ENCODE data around the gene BSN.

BSN gene

DNA sequence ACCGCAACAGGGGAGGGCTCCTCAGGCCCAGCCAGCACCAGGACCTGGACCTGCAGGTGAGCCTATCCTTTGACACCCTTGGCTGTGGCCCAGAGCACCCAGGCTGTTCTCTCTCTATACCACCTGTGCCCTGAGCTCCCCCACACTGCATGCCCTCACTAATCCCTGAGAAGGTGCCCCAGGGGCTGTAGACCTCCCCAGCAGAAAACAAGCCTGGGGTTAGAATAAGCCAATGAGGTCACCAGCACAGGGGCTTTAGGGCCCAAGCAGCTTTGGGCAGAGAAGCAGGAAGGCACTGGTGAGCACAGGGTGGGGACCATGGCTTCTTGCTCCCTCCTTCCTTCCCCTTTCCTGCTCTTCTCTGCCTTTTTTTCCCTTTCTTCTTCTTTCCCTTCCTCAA, 109.6 kb downstream of the BSN start:
- peak; percentile 92 for TF ChIP-seq GLIS1 (tag by site-specific recombination; IDR thresholded peaks at IDR 0.05)
- TF ChIP-seq ZNF529 (tag by site-specific recombination; IDR thresholded peaks at IDR 0.05; ENCODE audit: insufficient replicate concordance) = no peak
- no peak for TF ChIP-seq GFI1B (tag by site-specific recombination; IDR thresholded peaks at IDR 0.05)
- ChIA-PET POLR2A (no interaction called here), CTCF (interaction anchor here (0.6 to 1.3 kb wide), 3 partner anchors 8 to 496 kb away, joined by 3 to 4 read pairs (median 3); no protein-coding TSS in a partner anchor)
- H3K36me3 ChIP-seq (ENCODE audit: control insufficient read depth in 2 of 2, insufficient read depth in 1 of 2, low read length in 2 of 2) = no peaks in the 10 kb centered on the region
- H3K4me1 ChIP-seq (ENCODE audit: control insufficient read depth, insufficient read depth, low read length) = no peaks in the 10 kb centered on the region
- no peaks in the 10 kb centered on the region for H3K9me3 ChIP-seq (ENCODE audit: control insufficient read depth, insufficient read depth, low read depth, low read length)
- H3K27ac ChIP-seq (ENCODE audit: extremely low read depth, low read depth, low read length) = no peak overlapping the region
- no peak overlapping the region for H3K4me3 ChIP-seq (ENCODE audit: low read depth, low read length)

DNA sequence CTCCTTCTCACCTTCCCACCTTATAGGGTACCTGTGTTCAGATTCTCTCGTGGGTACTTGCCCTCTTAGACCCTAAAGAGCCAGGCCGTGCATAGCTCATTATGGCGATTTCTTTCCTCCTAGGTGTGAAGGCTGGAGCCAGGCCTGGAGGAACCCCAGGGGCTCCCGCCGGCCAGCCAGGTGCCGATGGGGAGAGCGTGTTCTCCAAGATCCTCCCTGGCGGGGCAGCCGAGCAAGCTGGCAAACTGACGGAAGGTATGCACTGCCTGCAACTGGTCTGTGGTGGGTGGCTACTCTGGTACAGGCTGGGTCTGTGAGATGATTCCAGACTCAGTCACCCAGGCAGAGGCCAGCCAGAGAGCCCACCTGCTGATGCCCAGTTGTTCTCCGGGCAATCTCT, 110.0 kb downstream of the BSN start:
- no peaks in the 10 kb centered on the region for H3K36me3 ChIP-seq (ENCODE audit: control insufficient read depth in 2 of 2, insufficient read depth in 1 of 2, low read length in 2 of 2)
- ChIA-PET CTCF (interaction anchor here (0.5 to 1.3 kb wide), 4 partner anchors 8 to 497 kb away, joined by 3 to 4 read pairs (median 4); no protein-coding TSS in a partner anchor), POLR2A (no interaction called here)
- no peak for TF ChIP-seq ZNF529 (tag by site-specific recombination; IDR thresholded peaks at IDR 0.05; ENCODE audit: insufficient replicate concordance)
- TF ChIP-seq IKZF3 (tag by site-specific recombination; IDR thresholded peaks at IDR 0.05) = no peak
- TF ChIP-seq, protein P1, sequence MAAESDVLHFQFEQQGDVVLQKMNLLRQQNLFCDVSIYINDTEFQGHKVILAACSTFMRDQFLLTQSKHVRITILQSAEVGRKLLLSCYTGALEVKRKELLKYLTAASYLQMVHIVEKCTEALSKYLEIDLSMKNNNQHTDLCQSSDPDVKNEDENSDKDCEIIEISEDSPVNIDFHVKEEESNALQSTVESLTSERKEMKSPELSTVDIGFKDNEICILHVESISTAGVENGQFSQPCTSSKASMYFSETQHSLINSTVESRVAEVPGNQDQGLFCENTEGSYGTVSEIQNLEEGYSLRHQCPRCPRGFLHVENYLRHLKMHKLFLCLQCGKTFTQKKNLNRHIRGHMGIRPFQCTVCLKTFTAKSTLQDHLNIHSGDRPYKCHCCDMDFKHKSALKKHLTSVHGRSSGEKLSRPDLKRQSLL (tag by site-specific recombination; IDR thresholded peaks at IDR 0.05) = no peak
- TF ChIP-seq ZNF777 (tag by site-specific recombination; IDR thresholded peaks at IDR 0.05; ENCODE audit: borderline replicate concordance) = no peak
- TF ChIP-seq, protein P2, sequence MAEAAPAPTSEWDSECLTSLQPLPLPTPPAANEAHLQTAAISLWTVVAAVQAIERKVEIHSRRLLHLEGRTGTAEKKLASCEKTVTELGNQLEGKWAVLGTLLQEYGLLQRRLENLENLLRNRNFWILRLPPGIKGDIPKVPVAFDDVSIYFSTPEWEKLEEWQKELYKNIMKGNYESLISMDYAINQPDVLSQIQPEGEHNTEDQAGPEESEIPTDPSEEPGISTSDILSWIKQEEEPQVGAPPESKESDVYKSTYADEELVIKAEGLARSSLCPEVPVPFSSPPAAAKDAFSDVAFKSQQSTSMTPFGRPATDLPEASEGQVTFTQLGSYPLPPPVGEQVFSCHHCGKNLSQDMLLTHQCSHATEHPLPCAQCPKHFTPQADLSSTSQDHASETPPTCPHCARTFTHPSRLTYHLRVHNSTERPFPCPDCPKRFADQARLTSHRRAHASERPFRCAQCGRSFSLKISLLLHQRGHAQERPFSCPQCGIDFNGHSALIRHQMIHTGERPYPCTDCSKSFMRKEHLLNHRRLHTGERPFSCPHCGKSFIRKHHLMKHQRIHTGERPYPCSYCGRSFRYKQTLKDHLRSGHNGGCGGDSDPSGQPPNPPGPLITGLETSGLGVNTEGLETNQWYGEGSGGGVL (tag by site-specific recombination; IDR thresholded peaks at IDR 0.05) = no peak
- no peak for TF ChIP-seq ZNF521 (tag by site-specific recombination; IDR thresholded peaks at IDR 0.05)
- TF ChIP-seq ZNF664 (tag by site-specific recombination; IDR thresholded peaks at IDR 0.05) = no peak
- TF ChIP-seq, protein P3, sequence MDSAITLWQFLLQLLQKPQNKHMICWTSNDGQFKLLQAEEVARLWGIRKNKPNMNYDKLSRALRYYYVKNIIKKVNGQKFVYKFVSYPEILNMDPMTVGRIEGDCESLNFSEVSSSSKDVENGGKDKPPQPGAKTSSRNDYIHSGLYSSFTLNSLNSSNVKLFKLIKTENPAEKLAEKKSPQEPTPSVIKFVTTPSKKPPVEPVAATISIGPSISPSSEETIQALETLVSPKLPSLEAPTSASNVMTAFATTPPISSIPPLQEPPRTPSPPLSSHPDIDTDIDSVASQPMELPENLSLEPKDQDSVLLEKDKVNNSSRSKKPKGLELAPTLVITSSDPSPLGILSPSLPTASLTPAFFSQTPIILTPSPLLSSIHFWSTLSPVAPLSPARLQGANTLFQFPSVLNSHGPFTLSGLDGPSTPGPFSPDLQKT (IDR thresholded peaks at IDR 0.05; ENCODE audit: borderline replicate concordance, low read depth, low read length) = no peak
- TF ChIP-seq, protein P4, sequence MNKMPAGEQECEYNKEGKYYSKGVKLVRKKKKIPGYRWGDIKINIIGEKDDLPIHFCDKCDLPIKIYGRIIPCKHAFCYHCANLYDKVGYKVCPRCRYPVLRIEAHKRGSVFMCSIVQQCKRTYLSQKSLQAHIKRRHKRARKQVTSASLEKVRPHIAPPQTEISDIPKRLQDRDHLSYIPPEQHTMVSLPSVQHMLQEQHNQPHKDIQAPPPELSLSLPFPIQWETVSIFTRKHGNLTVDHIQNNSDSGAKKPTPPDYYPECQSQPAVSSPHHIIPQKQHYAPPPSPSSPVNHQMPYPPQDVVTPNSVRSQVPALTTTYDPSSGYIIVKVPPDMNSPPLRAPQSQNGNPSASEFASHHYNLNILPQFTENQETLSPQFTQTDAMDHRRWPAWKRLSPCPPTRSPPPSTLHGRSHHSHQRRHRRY (tag by site-specific recombination; IDR thresholded peaks at IDR 0.05) = no peak
- no peak for TF ChIP-seq ZNF626 (tag by site-specific recombination; IDR thresholded peaks at IDR 0.05)
- no peak for TF ChIP-seq ZNF114 (tag by site-specific recombination; IDR thresholded peaks at IDR 0.05)
- TF ChIP-seq, protein P5, sequence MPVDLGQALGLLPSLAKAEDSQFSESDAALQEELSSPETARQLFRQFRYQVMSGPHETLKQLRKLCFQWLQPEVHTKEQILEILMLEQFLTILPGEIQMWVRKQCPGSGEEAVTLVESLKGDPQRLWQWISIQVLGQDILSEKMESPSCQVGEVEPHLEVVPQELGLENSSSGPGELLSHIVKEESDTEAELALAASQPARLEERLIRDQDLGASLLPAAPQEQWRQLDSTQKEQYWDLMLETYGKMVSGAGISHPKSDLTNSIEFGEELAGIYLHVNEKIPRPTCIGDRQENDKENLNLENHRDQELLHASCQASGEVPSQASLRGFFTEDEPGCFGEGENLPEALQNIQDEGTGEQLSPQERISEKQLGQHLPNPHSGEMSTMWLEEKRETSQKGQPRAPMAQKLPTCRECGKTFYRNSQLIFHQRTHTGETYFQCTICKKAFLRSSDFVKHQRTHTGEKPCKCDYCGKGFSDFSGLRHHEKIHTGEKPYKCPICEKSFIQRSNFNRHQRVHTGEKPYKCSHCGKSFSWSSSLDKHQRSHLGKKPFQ (tag by site-specific recombination; IDR thresholded peaks at IDR 0.05) = no peak
- no peak for TF ChIP-seq ZNF791 (tag by site-specific recombination; IDR thresholded peaks at IDR 0.05)
- TF ChIP-seq, protein P6, sequence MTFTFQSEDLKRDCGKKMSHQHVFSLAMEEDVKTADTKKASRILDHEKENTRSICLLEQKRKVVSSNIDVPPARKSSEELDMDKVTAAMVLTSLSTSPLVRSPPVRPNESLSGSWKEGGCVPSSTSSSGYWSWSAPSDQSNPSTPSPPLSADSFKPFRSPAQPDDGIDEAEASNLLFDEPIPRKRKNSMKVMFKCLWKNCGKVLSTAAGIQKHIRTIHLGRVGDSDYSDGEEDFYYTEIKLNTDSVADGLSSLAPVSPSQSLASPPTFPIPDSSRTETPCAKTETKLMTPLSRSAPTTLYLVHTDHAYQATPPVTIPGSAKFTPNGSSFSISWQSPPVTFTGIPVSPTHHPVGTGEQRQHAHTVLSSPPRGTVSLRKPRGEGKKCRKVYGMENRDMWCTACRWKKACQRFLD (tag by site-specific recombination; IDR thresholded peaks at IDR 0.05) = no peak
- TF ChIP-seq ZNF140 (tag by site-specific recombination; IDR thresholded peaks at IDR 0.05) = no peak
- no peak for TF ChIP-seq MYNN (tag by site-specific recombination; IDR thresholded peaks at IDR 0.05; ENCODE audit: borderline replicate concordance)
- TF ChIP-seq OSR2 (tag by site-specific recombination; IDR thresholded peaks at IDR 0.05) = no peak
- TF ChIP-seq ZEB2 (tag by site-specific recombination; IDR thresholded peaks at IDR 0.05) = no peak
- H3K4me3 ChIP-seq (ENCODE audit: low read depth, low read length) = no peak overlapping the region
- no peaks in the 10 kb centered on the region for H3K4me1 ChIP-seq (ENCODE audit: control insufficient read depth, insufficient read depth, low read length)
- no peaks in the 10 kb centered on the region for H3K9me3 ChIP-seq (ENCODE audit: control insufficient read depth, insufficient read depth, low read depth, low read length)
- no peak overlapping the region for H3K27ac ChIP-seq (ENCODE audit: extremely low read depth, low read depth, low read length)
